Neural cell (in vitro differentiated cells): ENCODE data around the gene DCAF6.
"Not testable (repeated sequence)": the region's sequence is repeated elsewhere in the genome, so short reads cannot be mapped to it uniquely, and the experiment has no call there.

Source experiments
- CTCF ChIP-seq: fragments of 450-650 bp; IDR thresholded peaks from 2 replicates; pipeline ENCODE4 v1.5.1; 2014; ENCODE audit warnings: antibody characterized with exemption, mild to moderate bottlenecking, moderate library complexity; ENCODE audit not compliant: poor library complexity, severe bottlenecking
- TAF1 ChIP-seq: IDR thresholded peaks from 2 replicates; pipeline ENCODE4 v1.6.1; 2012; ENCODE audit warnings: low read depth

GRCh38 chr1:167887187-167887586 lies 49.3 kb upstream of the DCAF6 start:
- not testable (repeated sequence) for TF ChIP-seq TAF1, CTCF
